ENCODE data around the gene MDM1.

The MDM1 gene

DNA sequence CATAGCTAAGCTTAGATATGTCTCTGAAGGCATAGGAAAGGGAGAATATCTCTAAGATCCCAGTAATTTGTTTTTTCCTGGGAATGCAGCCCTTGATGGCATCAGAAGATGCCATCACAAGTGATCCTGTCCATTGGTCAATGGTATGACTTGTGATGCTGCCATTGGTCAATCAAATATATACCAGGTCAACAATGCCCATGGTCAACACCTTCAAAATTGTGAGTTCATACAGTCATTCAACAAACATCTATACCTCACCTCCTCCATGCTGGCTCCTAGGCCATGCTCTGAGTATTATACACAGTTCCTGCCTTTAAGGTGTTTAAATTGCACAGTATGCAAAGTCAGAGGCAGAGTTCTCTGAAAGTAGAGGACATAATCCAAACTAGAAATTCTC, 59.4 kb downstream of the MDM1 start:
- DNase-seq (ENCODE audit: low read depth), result no peak

DNA sequence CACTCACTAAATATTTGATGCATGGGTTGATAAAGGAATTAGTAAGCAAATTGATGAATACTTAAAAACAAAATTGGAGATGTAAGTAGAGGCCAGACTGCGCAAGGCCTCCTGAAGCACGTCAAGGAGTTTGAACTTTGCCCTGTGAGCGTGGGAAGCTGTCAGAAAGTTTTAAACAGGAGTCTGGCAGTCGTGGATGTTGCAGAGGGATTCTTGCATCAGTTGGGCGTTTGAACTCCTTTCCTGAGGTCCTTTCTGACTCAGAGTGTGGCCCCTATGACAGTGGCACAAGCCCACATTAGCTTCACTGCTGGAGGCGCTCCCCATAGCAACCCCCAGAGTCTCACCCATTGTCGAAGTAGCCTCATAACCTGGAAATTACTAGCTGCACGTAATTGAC, 60.8 kb downstream of the MDM1 start:
- DNase-seq (ENCODE audit: low read depth), result no peak

DNA sequence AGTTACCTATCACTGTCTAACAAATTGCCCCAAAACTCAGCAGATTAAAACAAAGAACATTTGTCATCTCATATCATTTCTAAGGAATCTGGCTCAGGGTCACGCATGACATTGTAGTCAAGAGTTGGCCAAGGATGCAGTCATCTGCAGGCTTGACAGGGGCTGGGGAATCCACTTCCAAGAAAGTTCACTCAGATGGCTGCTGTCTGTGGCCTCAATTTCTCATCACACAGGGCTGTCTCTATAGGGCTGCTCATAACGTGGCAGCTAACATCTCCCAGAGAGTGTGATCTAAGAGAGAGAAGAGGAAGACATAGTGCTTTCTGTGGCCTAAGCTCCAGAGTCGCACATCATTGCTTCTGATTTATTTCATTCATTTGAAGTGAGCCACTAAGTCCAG, 61.8 kb downstream of the MDM1 start:
- DNase-seq (ENCODE audit: low read depth), result no peak

DNA sequence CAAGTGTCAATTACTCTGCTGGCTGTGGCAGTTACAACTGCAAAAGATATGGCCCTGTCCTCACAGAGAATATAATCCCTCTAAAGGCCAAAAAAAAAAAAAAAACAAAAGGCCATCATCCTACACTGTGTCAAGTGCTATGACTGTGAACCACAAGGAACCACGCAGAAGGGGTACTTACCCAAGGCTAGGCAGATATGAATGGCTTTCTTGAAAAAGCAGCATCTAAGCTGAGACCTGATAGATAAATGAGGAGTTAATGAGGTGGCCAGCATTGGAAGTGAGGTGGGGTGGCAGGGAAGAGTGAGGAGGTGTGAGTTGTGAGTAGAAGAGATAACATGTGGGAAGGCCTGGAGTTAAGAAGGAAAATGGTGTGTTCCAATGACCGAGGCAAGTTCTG, 62.4 kb downstream of the MDM1 start:
- DNase-seq (ENCODE audit: low read depth), result no peak

DNA sequence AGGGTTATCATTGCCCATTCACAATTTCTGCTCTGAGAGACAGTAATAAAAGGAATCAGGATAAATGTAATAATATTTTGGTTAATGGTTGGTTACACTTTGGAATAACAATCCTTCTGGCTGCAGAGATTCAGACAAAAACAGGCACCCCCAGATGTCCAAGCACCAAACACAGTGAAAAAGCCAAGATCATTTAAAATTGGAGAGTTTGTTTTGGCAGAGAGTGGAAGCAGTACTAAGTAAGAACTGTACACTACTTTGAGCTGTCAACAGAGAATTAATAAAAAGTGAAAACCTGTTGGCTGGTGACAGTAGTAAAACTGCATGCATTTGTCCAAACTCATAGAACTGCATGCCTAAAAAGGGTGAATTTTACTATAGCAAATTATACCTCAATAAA, 63.2 kb downstream of the MDM1 start:
- DNase-seq (ENCODE audit: low read depth), result no peak

DNA sequence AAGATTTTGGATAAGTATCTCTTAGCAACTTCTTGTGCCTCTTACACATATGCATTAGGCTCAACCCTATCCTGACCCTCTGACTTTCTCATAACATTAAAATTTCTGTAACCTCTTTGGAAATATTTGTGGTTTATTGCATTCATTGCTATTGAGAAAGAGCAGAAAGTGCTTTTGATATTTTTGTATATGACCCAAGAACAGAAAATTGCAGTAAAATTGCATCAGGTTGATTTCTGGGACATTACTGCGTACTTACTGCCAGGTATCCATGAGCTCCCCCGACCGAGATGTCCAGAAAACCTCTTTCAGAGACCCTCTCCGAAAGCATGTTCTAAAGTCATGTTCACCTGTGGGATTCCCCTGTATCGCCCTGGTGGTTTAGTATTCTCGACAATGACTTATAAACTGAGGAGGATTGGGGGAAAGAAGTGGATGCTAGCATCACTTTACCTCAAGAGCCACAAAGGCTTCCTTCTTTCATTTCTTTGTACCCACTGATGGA, 64.2 kb downstream of the MDM1 start:
- no peak for DNase-seq (ENCODE audit: low read depth)

DNA sequence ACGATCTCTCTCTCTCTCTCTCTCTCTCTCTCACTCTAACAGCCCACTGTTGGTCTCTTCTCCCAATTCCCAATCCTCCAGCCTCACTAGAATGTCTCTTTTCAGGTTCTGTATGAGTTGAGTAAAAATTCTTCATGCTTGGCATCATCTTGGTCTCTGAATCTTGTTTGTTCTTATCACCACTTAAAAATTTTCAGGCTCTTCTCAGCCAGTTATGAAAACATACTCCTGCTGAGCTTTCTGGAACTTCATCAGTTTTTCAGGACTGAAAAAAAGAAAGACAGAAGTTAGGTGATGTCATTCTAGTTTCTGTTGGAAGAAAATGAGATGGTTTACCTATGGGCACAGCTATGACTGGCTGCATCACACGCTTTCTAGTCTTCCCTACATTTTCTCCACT, 67.3 kb downstream of the MDM1 start:
- no peak for DNase-seq (ENCODE audit: low read depth)

DNA sequence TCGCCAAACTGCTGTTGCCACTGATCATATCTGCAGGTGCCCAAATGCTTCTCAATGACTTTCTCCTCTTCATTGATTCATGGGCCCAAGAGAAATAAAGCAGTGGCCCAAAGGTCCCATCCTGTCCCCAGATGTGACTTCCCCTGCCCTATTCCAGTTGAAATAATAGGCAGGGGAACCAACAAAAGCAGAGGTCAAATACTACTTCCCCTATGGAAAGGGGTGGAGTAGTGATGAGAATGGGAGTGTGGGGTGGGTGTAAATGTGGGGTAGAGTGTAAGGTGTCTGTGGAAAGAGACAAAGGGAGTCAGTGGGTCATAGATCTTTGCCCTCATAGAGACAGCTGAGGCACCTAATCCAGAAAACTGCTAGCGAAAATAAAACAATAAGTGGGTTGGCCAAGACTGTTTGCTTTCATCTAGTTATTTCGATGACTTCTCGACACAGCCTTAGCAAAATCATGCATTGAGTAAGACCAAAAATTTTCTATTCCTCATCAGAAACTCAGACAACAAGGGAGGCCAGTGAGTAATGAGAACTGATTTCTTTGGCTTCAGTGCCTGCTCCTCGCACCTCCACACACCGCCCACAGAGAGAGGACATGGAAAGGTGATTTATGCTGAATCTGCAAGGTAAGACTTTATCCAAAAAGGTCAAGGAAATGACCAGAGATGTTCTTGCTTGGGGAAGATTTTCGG, 67.9 kb downstream of the MDM1 start:
- DNase-seq (ENCODE audit: low read depth), result no peak

DNA sequence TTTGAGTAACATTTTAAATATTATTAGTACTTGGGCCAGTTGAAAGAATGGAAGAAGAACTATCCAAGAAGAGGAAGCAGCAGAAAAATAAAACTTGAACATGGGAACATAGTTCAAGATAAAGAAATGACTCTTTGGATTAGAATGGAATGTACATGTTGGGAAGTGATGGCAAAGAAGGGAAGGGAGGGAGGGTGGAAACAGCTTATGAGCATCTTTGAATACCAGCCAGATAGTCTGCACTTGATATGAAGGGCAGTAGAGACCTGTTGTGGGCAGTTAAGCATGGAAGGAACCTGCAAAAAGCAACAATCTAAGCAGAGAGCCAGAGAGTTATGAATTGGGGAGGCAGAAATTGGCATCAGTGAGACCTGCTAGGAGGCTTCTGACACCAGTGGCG, 68.8 kb downstream of the MDM1 start:
- no peak for DNase-seq (ENCODE audit: low read depth)

DNA sequence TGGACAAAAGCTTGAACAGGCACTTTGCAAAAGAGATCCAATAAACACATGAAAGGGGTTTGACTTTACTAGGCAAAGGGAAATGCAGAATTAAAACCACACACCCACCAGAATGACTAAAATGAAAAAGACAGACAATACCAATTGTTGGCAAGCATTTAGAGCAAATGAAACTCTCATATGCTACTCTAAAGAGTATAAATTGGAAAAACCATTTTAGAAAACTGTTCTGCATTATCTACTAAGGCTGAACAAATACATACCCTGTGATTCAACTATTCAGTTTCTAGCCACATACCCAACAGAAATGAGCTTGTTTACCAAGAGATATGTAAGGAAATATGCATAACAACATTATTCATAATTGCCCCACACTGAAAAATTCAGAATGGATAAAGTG, 70.3 kb downstream of the MDM1 start:
- DNase-seq (ENCODE audit: low read depth), result no peak

DNA sequence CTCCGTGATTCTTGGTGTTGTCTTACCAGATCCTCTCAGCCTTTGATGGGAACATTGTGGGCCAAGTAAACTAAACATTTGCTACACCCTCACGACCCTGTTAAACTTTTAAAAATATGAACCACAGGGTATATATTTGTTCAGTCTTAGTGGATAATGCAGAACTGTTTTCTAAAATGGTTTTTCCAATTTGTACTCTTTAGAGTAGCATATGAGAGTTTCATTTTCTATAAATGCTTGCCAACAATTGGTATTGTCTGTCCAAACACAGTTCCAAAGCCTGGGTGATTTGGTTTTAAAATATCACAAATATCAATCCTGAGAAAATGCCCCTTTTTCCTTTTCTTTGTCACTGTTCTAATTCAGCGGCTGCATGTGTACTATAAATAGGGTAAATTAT, 72.0 kb downstream of the MDM1 start:
- DNase-seq (ENCODE audit: low read depth), result no peak

DNA sequence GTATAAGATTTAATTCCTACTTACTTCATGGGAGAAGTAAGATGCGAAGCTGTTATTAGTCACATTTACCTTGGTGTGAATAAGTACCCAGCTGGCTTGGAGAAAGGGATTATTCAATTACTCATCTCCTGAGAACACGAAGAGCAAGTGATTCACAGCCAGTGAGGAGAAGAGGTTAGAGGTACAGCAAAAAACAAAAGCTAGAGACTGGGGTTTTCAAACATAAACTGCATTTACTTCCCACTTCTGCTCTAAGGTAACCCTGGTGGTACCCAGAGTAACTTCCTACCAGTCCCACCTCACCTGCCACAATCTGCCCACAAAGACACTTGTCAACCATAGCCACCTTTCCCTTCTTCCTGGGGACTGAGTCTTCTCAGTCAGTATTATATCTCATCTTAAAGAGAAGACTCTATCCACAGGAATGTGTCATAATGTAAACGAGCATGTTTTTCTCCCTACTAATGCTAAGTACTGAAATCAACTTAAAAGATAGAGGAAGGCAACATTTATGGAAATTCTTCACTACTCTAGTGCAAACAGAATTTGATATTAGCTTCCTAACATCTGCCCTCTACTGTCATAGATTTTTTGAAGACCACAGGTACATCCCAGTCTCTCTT, 72.7 kb downstream of the MDM1 start:
- no peak for DNase-seq (ENCODE audit: low read depth)

DNA sequence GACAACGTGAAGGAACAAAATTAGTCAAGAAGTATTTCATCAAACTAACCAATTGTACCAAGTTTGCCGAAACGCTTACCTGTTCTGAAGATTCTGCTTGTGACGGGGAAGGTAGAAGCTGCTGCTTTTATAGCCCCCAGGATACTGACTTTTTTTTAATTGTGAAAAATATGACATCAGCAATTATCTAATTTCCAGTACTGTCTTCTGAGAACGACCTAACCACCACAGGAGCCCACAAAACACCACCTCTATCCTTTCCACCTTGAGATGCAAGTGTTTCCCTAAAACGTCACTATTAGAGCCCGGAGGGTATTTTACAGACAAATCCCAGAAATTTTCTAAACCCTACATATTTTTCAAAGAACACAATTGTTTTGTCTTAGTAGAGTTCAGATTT, 78.7 kb downstream of the MDM1 start, which contains the start of gene IL22:
Gene IL22, minus strand, starts transcription at position 101 of the 400 bp plus-strand sequence. CDS start 156 bp downstream, outside the sequence.
- DNase-seq (ENCODE audit: low read depth), result no peak

DNA sequence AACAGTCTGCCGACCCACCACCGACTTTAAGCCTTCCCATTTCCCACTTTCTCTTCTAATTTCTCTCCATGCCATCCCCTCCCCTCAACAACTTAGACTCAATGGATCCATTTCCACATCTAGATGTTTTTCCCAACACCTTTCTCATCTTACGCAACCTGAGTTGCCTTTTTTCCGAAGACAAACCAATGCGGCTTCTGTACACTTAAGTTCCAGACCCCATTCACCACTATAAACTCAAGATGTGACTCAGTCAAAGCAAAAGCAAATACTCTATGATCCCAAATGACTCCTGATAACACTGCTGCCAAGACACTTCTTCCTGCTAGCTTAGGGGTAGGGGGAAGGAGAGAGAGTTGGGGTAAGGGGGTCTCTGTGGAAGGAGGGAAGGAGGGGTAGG, 80.1 kb downstream of the MDM1 start:
- no peak for DNase-seq (ENCODE audit: low read depth)

DNA sequence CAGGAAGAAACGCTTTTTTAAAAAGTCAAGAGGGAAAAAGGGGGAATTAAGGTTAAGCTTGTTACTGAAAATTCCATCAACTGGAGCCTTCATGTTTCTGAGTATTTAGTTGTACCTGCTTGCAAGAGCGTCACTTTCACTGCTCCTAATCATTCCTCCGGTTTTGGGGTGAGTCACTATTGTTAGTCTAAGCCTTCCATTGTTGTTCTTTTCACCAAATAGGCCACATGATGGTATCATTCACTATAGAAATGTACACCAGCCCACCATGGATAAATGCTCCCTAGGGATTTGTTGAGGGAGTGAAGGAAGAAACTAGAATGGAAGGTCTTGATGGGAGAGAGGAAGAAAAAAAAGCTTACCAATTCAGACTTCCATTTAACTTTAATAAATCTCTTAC, 81.7 kb downstream of the MDM1 start:
- DNase-seq (ENCODE audit: low read depth), result no peak

DNA sequence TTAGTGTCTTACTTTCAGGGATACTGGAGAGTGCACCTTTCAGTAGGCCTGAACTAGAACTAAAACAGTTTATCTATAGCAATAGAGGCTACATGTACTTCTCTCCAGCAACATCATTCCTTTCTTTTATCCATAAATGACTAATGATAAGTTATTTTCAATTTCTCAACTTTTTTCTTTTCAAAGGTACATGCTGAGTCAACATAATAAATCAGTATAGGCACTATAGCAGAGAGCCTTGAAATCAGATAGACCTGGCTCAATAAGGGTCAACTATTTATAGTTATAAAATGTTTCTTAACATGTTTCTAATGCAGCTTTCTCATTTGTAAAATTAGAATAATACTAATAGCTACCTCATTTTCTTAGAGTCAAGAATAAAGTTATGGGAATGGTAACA, 84.4 kb downstream of the MDM1 start:
- DNase-seq (ENCODE audit: low read depth), result no peak

DNA sequence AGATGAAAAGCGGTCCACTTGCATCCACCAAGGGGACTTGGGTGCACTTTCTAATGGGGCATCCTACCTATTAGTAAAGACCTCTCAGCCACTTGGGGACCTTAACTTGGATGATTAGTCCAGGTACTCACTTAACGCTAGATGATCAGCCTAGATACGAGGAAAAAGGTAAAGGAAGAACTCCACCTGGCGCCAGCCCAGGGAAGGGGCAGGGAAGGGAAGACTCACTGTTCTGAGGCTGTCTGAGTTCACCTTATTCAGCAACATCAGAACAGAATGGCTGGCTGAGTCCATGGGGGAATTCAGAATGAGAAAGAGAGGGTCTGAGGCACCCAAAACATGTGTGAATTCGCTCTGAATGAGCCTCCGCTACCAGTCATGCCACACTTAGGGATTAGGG, 85.8 kb downstream of the MDM1 start:
- no peak for DNase-seq (ENCODE audit: low read depth)

DNA sequence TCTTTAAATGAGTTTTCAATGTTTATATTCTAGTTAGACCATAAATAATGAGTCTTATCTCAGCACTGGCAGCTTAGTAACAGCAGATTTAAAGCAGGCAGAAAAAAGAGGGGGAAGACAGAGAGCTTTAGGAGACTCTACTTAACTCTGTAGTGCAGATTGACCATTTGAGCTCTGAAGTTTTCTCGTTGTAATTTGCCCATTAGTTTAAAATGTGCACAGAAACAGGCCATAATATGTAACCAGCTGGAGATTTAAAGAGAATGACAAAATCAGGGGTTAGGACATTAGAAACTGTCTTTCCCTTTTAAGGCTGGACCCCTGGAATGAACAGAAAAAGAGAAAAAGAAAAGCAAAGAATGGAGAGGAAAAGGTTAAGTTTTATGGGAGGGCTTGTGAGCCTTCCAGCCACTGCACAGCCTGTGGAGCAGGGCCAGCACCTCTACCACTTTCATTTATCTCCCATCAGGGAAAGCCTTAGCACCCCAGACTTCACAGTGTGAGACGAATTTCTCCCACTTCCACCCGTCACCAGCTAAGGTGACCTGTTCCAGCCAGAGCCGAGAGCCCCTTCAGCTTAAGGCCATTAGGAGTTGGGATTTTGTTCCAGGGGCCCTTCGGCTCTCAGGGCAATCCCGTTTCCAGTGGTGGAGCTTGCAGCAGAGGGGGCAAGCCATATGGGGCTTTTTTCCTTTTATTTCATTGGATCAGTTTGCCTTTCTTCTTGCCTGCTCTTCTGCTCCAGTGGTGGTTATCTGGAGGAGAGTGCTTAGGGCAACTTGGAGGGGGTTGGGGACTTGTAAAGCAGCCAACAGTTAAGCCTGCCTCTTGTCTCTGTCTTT, 86.8 kb downstream of the MDM1 start:
- DNase-seq (ENCODE audit: low read depth), result no peak

All from stimulated activated CD8-positive, alpha-beta memory T cell treated with anti-CD3 and anti-CD28 coated beads, Interleukin-4, amount 100 ng/mL, for 24 hours (primary cell).